Measurements from ENCODE around the gene TCFL5.

GRCh38 chr20:62897666-62898065, 36.0 kb upstream of the TCFL5 start:
- TF ChIP-seq CTCF (tag by site-specific recombination; IDR thresholded peaks at IDR 0.05), result no peak
- TF ChIP-seq ZSCAN30 (tag by site-specific recombination; IDR thresholded peaks at IDR 0.05), result no peak
- no peak for TF ChIP-seq ZNF23 (tag by site-specific recombination; IDR thresholded peaks at IDR 0.05; ENCODE audit: borderline replicate concordance)
- TF ChIP-seq ZNF274 (IDR thresholded peaks at IDR 0.05; ENCODE audit: low read length), result no peak
- no peak for TF ChIP-seq ZNF274 (tag by site-specific recombination; IDR thresholded peaks at IDR 0.05; ENCODE audit: borderline replicate concordance)
- no peak for TF ChIP-seq ZNF133 (tag by site-specific recombination; IDR thresholded peaks at IDR 0.05)
- TF ChIP-seq, protein P1, sequence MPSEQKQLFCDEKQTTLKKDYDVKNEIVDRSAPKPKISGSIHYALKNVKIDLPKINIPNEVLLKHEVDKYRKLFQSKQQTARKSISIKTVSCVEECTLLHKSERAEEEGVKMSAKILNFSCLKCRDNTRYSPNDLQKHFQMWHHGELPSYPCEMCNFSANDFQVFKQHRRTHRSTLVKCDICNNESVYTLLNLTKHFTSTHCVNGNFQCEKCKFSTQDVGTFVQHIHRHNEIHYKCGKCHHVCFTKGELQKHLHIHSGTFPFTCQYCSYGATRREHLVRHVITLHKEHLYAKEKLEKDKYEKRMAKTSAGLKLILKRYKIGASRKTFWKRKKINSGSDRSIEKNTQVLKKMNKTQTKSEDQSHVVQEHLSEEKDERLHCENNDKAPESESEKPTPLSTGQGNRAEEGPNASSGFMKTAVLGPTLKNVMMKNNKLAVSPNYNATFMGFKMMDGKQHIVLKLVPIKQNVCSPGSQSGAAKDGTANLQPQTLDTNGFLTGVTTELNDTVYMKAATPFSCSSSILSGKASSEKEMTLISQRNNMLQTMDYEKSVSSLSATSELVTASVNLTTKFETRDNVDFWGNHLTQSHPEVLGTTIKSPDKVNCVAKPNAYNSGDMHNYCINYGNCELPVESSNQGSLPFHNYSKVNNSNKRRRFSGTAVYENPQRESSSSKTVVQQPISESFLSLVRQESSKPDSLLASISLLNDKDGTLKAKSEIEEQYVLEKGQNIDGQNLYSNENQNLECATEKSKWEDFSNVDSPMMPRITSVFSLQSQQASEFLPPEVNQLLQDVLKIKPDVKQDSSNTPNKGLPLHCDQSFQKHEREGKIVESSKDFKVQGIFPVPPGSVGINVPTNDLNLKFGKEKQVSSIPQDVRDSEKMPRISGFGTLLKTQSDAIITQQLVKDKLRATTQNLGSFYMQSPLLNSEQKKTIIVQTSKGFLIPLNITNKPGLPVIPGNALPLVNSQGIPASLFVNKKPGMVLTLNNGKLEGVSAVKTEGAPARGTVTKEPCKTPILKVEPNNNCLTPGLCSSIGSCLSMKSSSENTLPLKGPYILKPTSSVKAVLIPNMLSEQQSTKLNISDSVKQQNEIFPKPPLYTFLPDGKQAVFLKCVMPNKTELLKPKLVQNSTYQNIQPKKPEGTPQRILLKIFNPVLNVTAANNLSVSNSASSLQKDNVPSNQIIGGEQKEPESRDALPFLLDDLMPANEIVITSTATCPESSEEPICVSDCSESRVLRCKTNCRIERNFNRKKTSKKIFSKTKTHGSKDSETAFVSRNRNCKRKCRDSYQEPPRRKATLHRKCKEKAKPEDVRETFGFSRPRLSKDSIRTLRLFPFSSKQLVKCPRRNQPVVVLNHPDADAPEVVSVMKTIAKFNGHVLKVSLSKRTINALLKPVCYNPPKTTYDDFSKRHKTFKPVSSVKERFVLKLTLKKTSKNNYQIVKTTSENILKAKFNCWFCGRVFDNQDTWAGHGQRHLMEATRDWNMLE (tag by site-specific recombination; conservative IDR thresholded peaks at IDR 0.05; ENCODE audit: low read depth), result no peak
